Trophoblast cell (in vitro differentiated cells and primary cell): ENCODE data around the gene MADCAM1.

Experiments
- DNase-seq, 2 donors: peaks; one replicate each; pipeline ENCODE4 v3.0.0-alpha.2; 2016
- H2AFZ ChIP-seq: 2 replicates; pipeline ENCODE4 v1.6.1; 2013; ENCODE audit warnings: low read length, moderate library complexity, mild to moderate bottlenecking; ENCODE audit not compliant: insufficient read depth, poor library complexity
- H2AK5ac ChIP-seq: 2 replicates; pipeline ENCODE4 v1.6.1; 2013; ENCODE audit warnings: mild to moderate bottlenecking, low read length
- H2BK120ac ChIP-seq: 2 replicates; pipeline ENCODE4 v1.6.1; 2013; ENCODE audit warnings: low read length, mild to moderate bottlenecking, moderate library complexity; ENCODE audit not compliant: insufficient read depth, poor library complexity
- H2BK12ac ChIP-seq: 2 replicates; pipeline ENCODE4 v1.6.1; 2013; ENCODE audit warnings: mild to moderate bottlenecking, low read length, moderate library complexity
- H2BK5ac ChIP-seq: 2 replicates; pipeline ENCODE4 v1.6.1; 2013; ENCODE audit warnings: low read length, low read depth, moderate library complexity, mild to moderate bottlenecking; ENCODE audit not compliant: poor library complexity
- H3K14ac ChIP-seq: 2 replicates; pipeline ENCODE4 v1.6.1; 2013; ENCODE audit warnings: mild to moderate bottlenecking, low read length
- H3K18ac ChIP-seq: 2 replicates; pipeline ENCODE4 v1.6.1; 2013; ENCODE audit warnings: mild to moderate bottlenecking, low read length
- H3K23ac ChIP-seq: 2 replicates; pipeline ENCODE4 v1.6.1; 2013; ENCODE audit warnings: low read length
- H3K27ac ChIP-seq: 2 replicates; pipeline ENCODE4 v1.5.1; 2013; ENCODE audit warnings: low read depth, mild to moderate bottlenecking, inconsistent platforms, low read length, moderate library complexity
- H3K27me3 ChIP-seq: 2 replicates; pipeline ENCODE4 v1.6.1; 2013; ENCODE audit warnings: inconsistent platforms, mild to moderate bottlenecking, low read length, moderate library complexity; ENCODE audit not compliant: insufficient read depth
- H3K36me3 ChIP-seq, 2 experiments: 1 replicate in 1 of 2; 2 replicates in 1 of 2; pipeline ENCODE4 v1.6.1; 2013; ENCODE audit warnings: low read length in 2 of 2, mild to moderate bottlenecking in 2 of 2, moderate library complexity in 1 of 2; ENCODE audit not compliant: insufficient read depth in 2 of 2, control insufficient read depth in 1 of 2
- H3K4ac ChIP-seq: 2 replicates; pipeline ENCODE4 v1.6.1; 2013; ENCODE audit warnings: low read depth, mild to moderate bottlenecking, low read length, moderate library complexity
- H3K4me1 ChIP-seq, 2 experiments: 1 replicate in 1 of 2; 2 replicates in 1 of 2; pipeline ENCODE4 v1.6.1; 2013; ENCODE audit warnings: low read length in 2 of 2, mild to moderate bottlenecking in 2 of 2, moderate library complexity in 1 of 2; ENCODE audit not compliant: insufficient read depth in 2 of 2, control insufficient read depth in 1 of 2
- H3K4me2 ChIP-seq: 2 replicates; pipeline ENCODE4 v1.6.1; 2013; ENCODE audit warnings: inconsistent platforms, mild to moderate bottlenecking, low read length, moderate library complexity
- H3K4me3 ChIP-seq: 2 replicates; pipeline ENCODE4 v1.5.1; 2013; ENCODE audit warnings: mild to moderate bottlenecking, low read depth, low read length, inconsistent platforms
- H3K79me1 ChIP-seq: one replicate; pipeline ENCODE4 v1.6.1; 2013; ENCODE audit warnings: low read length
- H3K79me2 ChIP-seq: 2 replicates; pipeline ENCODE4 v1.6.1; 2013; ENCODE audit warnings: low read length, mild to moderate bottlenecking; ENCODE audit not compliant: control insufficient read depth, insufficient read depth, poor library complexity
- H3K9ac ChIP-seq: 2 replicates; pipeline ENCODE4 v1.6.1; 2013; ENCODE audit warnings: mild to moderate bottlenecking, low read length
- H3K9me3 ChIP-seq: 2 replicates; pipeline ENCODE4 v1.6.1; 2013; ENCODE audit warnings: low read depth, mild to moderate bottlenecking, control low read depth, inconsistent platforms, low read length; ENCODE audit not compliant: insufficient read depth
- H4K12ac ChIP-seq: 2 replicates; pipeline ENCODE4 v1.6.1; 2013; ENCODE audit warnings: low read depth, mild to moderate bottlenecking, low read length, moderate library complexity
- H4K8ac ChIP-seq: 2 replicates; pipeline ENCODE4 v1.6.1; 2013; ENCODE audit warnings: low read depth, mild to moderate bottlenecking, low read length, moderate library complexity
- H4K91ac ChIP-seq: one replicate; pipeline ENCODE4 v1.6.1; 2013; ENCODE audit warnings: low read depth, mild to moderate bottlenecking, low read length, moderate library complexity
- WGBS: extraction: QIAGEN DNeasy Blood & Tissue Kit; methylation state at CpG from one replicate; pipeline ENCODE4 v1.1.7; 2013; ENCODE audit warnings: missing lambda C conversion rate; ENCODE audit not compliant: insufficient read length, insufficient coverage; ENCODE audit errors: extremely low coverage; 5-methylcytosine and 5-hydroxymethylcytosine counted together

Gene MADCAM1

DNA sequence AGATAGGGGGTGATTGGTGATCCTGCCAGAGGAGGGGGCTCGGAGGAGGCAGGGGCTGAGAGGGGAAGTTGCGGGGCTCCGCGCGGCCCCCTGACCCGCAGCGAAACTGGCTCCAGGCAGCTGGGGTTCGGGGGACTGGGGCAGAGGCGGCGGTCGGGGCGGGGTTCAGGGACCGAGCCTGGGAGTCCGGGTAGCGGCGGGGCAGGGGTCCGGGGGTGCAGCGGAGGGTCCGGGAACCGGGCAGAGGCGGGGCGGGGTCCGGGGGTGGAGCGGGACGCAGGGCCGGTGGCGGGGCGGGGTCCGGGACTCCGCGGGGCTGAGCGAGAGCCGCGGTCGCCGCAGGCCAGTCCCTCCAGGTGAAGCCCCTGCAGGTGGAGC lies 1.2 kb downstream of the MADCAM1 start:
- H3K4me3 ChIP-seq: no peak overlapping the region
- no CpG with 5 or more reads among the region's 36 CpGs for WGBS
- no peak overlapping the region for H2AK5ac ChIP-seq
- H3K4ac ChIP-seq: no peak overlapping the region
- H3K36me3 ChIP-seq: no peaks in the 10 kb centered on the region
- H3K18ac ChIP-seq: no peak overlapping the region
- H2BK120ac ChIP-seq: no peak overlapping the region
- H3K27ac ChIP-seq: no peak overlapping the region
- H3K9me3 ChIP-seq: peaks cover 22% of the 10 kb centered on the region
- H4K12ac ChIP-seq: no peak overlapping the region
- H2AFZ ChIP-seq: no peak overlapping the region
- H3K4me1 ChIP-seq: peaks cover 0 to 2% of the 10 kb centered on the region in 2 experiments
- no peaks in the 10 kb centered on the region for H3K79me1 ChIP-seq
- no peak overlapping the region for H4K91ac ChIP-seq
- no peak for DNase-seq
- no peak overlapping the region for H3K4me2 ChIP-seq
- H3K23ac ChIP-seq: no peak overlapping the region
- no peak overlapping the region for H4K8ac ChIP-seq
- no peak overlapping the region for H2BK5ac ChIP-seq
- no peak overlapping the region for H3K14ac ChIP-seq
- no peaks in the 10 kb centered on the region for H3K79me2 ChIP-seq
- no peak overlapping the region for H3K9ac ChIP-seq
- H3K27me3 ChIP-seq: peaks cover 30% of the 10 kb centered on the region
- no peak overlapping the region for H2BK12ac ChIP-seq

GRCh38 chr19:497869-498510 lies 1.7 kb downstream of the MADCAM1 start:
- Histone ChIP-seq H4K8ac (no peak overlapping the region), H2AK5ac (no peak overlapping the region), H3K14ac (no peak overlapping the region), H3K4ac (no peak overlapping the region), H3K9me3 (peaks cover 20% of the 10 kb centered on the region), H3K36me3 (no peaks in the 10 kb centered on the region), H3K79me1 (no peaks in the 10 kb centered on the region), H3K4me3 (no peak overlapping the region), H4K91ac (no peak overlapping the region), H3K27ac (no peak overlapping the region), H3K18ac (no peak overlapping the region), H2AFZ (no peak overlapping the region), H3K4me1 (peaks cover 0 to 2% of the 10 kb centered on the region in 2 experiments), H3K79me2 (no peaks in the 10 kb centered on the region), H2BK5ac (no peak overlapping the region), H4K12ac (no peak overlapping the region), H2BK12ac (no peak overlapping the region), H3K9ac (no peak overlapping the region), H3K4me2 (no peak overlapping the region), H3K23ac (no peak overlapping the region), H2BK120ac (no peak overlapping the region), H3K27me3 (peaks cover 30% of the 10 kb centered on the region)
- WGBS: no CpG with 5 or more reads among the region's 50 CpGs
- DNase-seq: no peak

GRCh38 chr19:498511-498891 lies 2.2 kb downstream of the MADCAM1 start:
- peaks cover 30% of the 10 kb centered on the region for H3K27me3 ChIP-seq
- H3K9me3 ChIP-seq: peaks cover 17% of the 10 kb centered on the region
- H2AFZ ChIP-seq: no peak overlapping the region
- no peak overlapping the region for H3K9ac ChIP-seq
- no peak overlapping the region for H3K4me3 ChIP-seq
- H3K27ac ChIP-seq: no peak overlapping the region
- DNase-seq: no peak
- H4K91ac ChIP-seq: no peak overlapping the region
- no peak overlapping the region for H3K4me2 ChIP-seq
- H2AK5ac ChIP-seq: no peak overlapping the region
- no peak overlapping the region for H2BK120ac ChIP-seq
- no peaks in the 10 kb centered on the region for H3K79me1 ChIP-seq
- H2BK12ac ChIP-seq: no peak overlapping the region
- H3K18ac ChIP-seq: no peak overlapping the region
- H3K4me1 ChIP-seq: peaks cover 0 to 2% of the 10 kb centered on the region in 2 experiments
- no peaks in the 10 kb centered on the region for H3K36me3 ChIP-seq
- no peak overlapping the region for H4K12ac ChIP-seq
- no peak overlapping the region for H3K4ac ChIP-seq
- no peak overlapping the region for H3K23ac ChIP-seq
- no peak overlapping the region for H3K14ac ChIP-seq
- no peaks in the 10 kb centered on the region for H3K79me2 ChIP-seq
- WGBS: no CpG with 5 or more reads among the region's 26 CpGs
- no peak overlapping the region for H2BK5ac ChIP-seq
- no peak overlapping the region for H4K8ac ChIP-seq

DNA sequence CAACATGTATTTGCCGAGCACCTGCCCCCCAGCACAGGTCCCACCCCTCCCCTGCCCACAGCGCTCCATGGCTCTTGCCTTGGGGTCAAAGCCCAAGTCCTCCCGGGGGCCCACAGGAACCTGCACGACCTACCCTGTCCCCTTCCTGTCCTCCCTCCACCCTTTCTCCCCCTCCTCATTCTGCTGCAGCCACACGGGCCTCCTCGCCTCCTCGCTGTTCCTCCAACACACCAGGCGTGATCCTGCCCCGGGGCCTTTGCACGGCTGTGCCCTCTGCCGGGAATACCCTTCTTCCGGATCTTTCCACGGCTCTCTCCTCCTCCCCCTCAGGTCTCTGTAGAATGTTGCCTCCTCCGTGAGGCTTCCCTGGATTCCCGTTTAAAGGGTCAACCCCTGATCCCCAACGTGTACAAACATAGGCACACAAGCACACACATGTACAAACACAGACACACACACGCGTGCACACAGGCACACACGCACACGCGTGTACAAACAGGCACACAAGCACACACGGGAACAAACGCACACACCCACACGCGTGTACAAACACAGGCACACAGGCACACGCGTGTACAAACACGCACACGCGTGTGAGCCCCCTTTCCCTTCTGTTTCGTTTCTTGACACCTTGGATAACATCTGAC lies 2.8 kb downstream of the MADCAM1 start:
- H4K8ac ChIP-seq: no peak overlapping the region
- no peak overlapping the region for H3K23ac ChIP-seq
- no peak overlapping the region for H2BK12ac ChIP-seq
- H3K79me2 ChIP-seq: no peaks in the 10 kb centered on the region
- H3K27me3 ChIP-seq: peaks cover 30% of the 10 kb centered on the region
- peaks cover 17% of the 10 kb centered on the region for H3K9me3 ChIP-seq
- no peaks in the 10 kb centered on the region for H3K36me3 ChIP-seq
- no peak overlapping the region for H3K9ac ChIP-seq
- H3K4me3 ChIP-seq: peak overlapping the region; percentile 15
- no peak overlapping the region for H2AFZ ChIP-seq
- H2AK5ac ChIP-seq: no peak overlapping the region
- H3K79me1 ChIP-seq: no peaks in the 10 kb centered on the region
- no peak overlapping the region for H3K14ac ChIP-seq
- H3K4me2 ChIP-seq: no peak overlapping the region
- no peak for DNase-seq
- H2BK5ac ChIP-seq: no peak overlapping the region
- no peak overlapping the region for H3K18ac ChIP-seq
- no peak overlapping the region for H3K4ac ChIP-seq
- H2BK120ac ChIP-seq: no peak overlapping the region
- whole genome bisulfite sequencing: no CpG with 5 or more reads among the region's 31 CpGs
- no peak overlapping the region for H4K91ac ChIP-seq
- no peak overlapping the region for H3K27ac ChIP-seq
- H4K12ac ChIP-seq: no peak overlapping the region
- H3K4me1 ChIP-seq: peaks cover 0 to 2% of the 10 kb centered on the region in 2 experiments
